ENCODE measurements around the gene SLC17A1.

Gene SLC17A1

GRCh38 chr6:25831532-25832306 lies at the start of gene SLC17A1:
Gene SLC17A1 (minus strand): TSS chr6:25832052. CDS start chr6:25830557, 1,495 bp downstream.
- Histone ChIP-seq H3K4me3 (ENCODE audit: low read depth in 1 of 2, low read length in 2 of 2) (no peak within 1 kb of the TSS), H3K4me1 (ENCODE audit: control insufficient read depth in 1 of 2, insufficient read depth in 2 of 2, low read length in 2 of 2) (peaks cover 5 to 7% of the 10 kb centered on the region in 2 donors), H3K36me3 (ENCODE audit: control insufficient read depth in 1 of 2, insufficient read depth in 2 of 2, low read length in 2 of 2) (no peaks in the 10 kb centered on the region), H3K9ac (ENCODE audit: low read depth in 1 of 2, low read length in 2 of 2) (no peak within 1 kb of the TSS), H3K27ac (ENCODE audit: low read depth, low read length) (no peak within 1 kb of the TSS), H3K27me3 (ENCODE audit: control insufficient read depth in 1 of 2, insufficient read depth in 2 of 2, low read length in 2 of 2) (no peaks in the 10 kb centered on the region), H3K9me3 (ENCODE audit: control insufficient read depth in 1 of 2, low read length in 2 of 2) (no peaks in the 10 kb centered on the region)

GRCh38 chr6:25880601-25881000 lies 48.7 kb upstream of the SLC17A1 start:
- no peaks in the 10 kb centered on the region for H3K4me1 ChIP-seq (ENCODE audit: control insufficient read depth in 1 of 2, insufficient read depth in 2 of 2, low read length in 2 of 2)
- no peaks in the 10 kb centered on the region for H3K9me3 ChIP-seq (ENCODE audit: control insufficient read depth in 1 of 2, low read length in 2 of 2)
- H3K36me3 ChIP-seq (ENCODE audit: control insufficient read depth in 1 of 2, insufficient read depth in 2 of 2, low read length in 2 of 2), result no peaks in the 10 kb centered on the region
- peaks cover 0 to 5% of the 10 kb centered on the region in 2 donors for H3K27me3 ChIP-seq (ENCODE audit: control insufficient read depth in 1 of 2, insufficient read depth in 2 of 2, low read length in 2 of 2)
- H3K4me3 ChIP-seq (ENCODE audit: low read depth in 1 of 2, low read length in 2 of 2), result no peak overlapping the region
- no peak overlapping the region for H3K27ac ChIP-seq (ENCODE audit: low read depth, low read length)
- no peak overlapping the region for H3K9ac ChIP-seq (ENCODE audit: low read depth in 1 of 2, low read length in 2 of 2)

GRCh38 chr6:25878721-25879322 lies 47.0 kb upstream of the SLC17A1 start:
- Histone ChIP-seq H3K27me3 (ENCODE audit: control insufficient read depth in 1 of 2, insufficient read depth in 2 of 2, low read length in 2 of 2) (peaks cover 0 to 5% of the 10 kb centered on the region in 2 donors), H3K4me3 (ENCODE audit: low read depth in 1 of 2, low read length in 2 of 2) (no peak overlapping the region), H3K4me1 (ENCODE audit: control insufficient read depth in 1 of 2, insufficient read depth in 2 of 2, low read length in 2 of 2) (no peaks in the 10 kb centered on the region), H3K9ac (ENCODE audit: low read depth in 1 of 2, low read length in 2 of 2) (no peak overlapping the region), H3K9me3 (ENCODE audit: control insufficient read depth in 1 of 2, low read length in 2 of 2) (no peaks in the 10 kb centered on the region), H3K27ac (ENCODE audit: low read depth, low read length) (no peak overlapping the region), H3K36me3 (ENCODE audit: control insufficient read depth in 1 of 2, insufficient read depth in 2 of 2, low read length in 2 of 2) (no peaks in the 10 kb centered on the region)

GRCh38 chr6:25875926-25876602 lies 44.2 kb upstream of the SLC17A1 start:
- Histone ChIP-seq H3K4me3 (ENCODE audit: low read depth in 1 of 2, low read length in 2 of 2) (no peak overlapping the region), H3K27ac (ENCODE audit: low read depth, low read length) (no peak overlapping the region), H3K9ac (ENCODE audit: low read depth in 1 of 2, low read length in 2 of 2) (no peak overlapping the region), H3K36me3 (ENCODE audit: control insufficient read depth in 1 of 2, insufficient read depth in 2 of 2, low read length in 2 of 2) (no peaks in the 10 kb centered on the region), H3K4me1 (ENCODE audit: control insufficient read depth in 1 of 2, insufficient read depth in 2 of 2, low read length in 2 of 2) (no peaks in the 10 kb centered on the region), H3K27me3 (ENCODE audit: control insufficient read depth in 1 of 2, insufficient read depth in 2 of 2, low read length in 2 of 2) (peaks cover 0 to 5% of the 10 kb centered on the region in 2 donors), H3K9me3 (ENCODE audit: control insufficient read depth in 1 of 2, low read length in 2 of 2) (no peaks in the 10 kb centered on the region)

GRCh38 chr6:25875563-25875905 lies 43.7 kb upstream of the SLC17A1 start:
- Histone ChIP-seq H3K4me1 (ENCODE audit: control insufficient read depth in 1 of 2, insufficient read depth in 2 of 2, low read length in 2 of 2) (no peaks in the 10 kb centered on the region), H3K9ac (ENCODE audit: low read depth in 1 of 2, low read length in 2 of 2) (no peak overlapping the region)

GRCh38 chr6:25874822-25875562 lies 43.1 kb upstream of the SLC17A1 start:
- Histone ChIP-seq H3K27ac (ENCODE audit: low read depth, low read length) (no peak overlapping the region), H3K4me1 (ENCODE audit: control insufficient read depth in 1 of 2, insufficient read depth in 2 of 2, low read length in 2 of 2) (no peaks in the 10 kb centered on the region), H3K4me3 (ENCODE audit: low read depth in 1 of 2, low read length in 2 of 2) (no peak overlapping the region), H3K36me3 (ENCODE audit: control insufficient read depth in 1 of 2, insufficient read depth in 2 of 2, low read length in 2 of 2) (no peaks in the 10 kb centered on the region), H3K9ac (ENCODE audit: low read depth in 1 of 2, low read length in 2 of 2) (no peak overlapping the region), H3K9me3 (ENCODE audit: control insufficient read depth in 1 of 2, low read length in 2 of 2) (no peaks in the 10 kb centered on the region), H3K27me3 (ENCODE audit: control insufficient read depth in 1 of 2, insufficient read depth in 2 of 2, low read length in 2 of 2) (peaks cover 0 to 5% of the 10 kb centered on the region in 2 donors)

More at GRCh38 chr6:25875563-25875905, 43.7 kb upstream of the SLC17A1 start:
- H3K27ac ChIP-seq (ENCODE audit: low read depth, low read length), result no peak overlapping the region
- H3K4me3 ChIP-seq (ENCODE audit: low read depth in 1 of 2, low read length in 2 of 2), result no peak overlapping the region
- H3K27me3 ChIP-seq (ENCODE audit: control insufficient read depth in 1 of 2, insufficient read depth in 2 of 2, low read length in 2 of 2), result peaks cover 0 to 5% of the 10 kb centered on the region in 2 donors
- H3K9me3 ChIP-seq (ENCODE audit: control insufficient read depth in 1 of 2, low read length in 2 of 2), result no peaks in the 10 kb centered on the region
- H3K36me3 ChIP-seq (ENCODE audit: control insufficient read depth in 1 of 2, insufficient read depth in 2 of 2, low read length in 2 of 2), result no peaks in the 10 kb centered on the region

- H3K36me3 ChIP-seq (ENCODE audit: control insufficient read depth in 1 of 2, insufficient read depth in 2 of 2, low read length in 2 of 2), result no peaks in the 10 kb centered on the region
- H3K9ac ChIP-seq (ENCODE audit: low read depth in 1 of 2, low read length in 2 of 2), result no peak within 1 kb of the TSS
Observed at GRCh38 chr6:25874118-25874517, 42.3 kb upstream of the SLC17A1 start, which contains the start of gene SLC17A3. Gene SLC17A3 (minus strand): TSS chr6:25874243. CDS start chr6:25868387, 5,856 bp downstream.

GRCh38 chr6:25872814-25873213 lies 41.0 kb upstream of the SLC17A1 start:
- H3K4me3 ChIP-seq (ENCODE audit: low read depth in 1 of 2, low read length in 2 of 2), result no peak overlapping the region
- H3K36me3 ChIP-seq (ENCODE audit: control insufficient read depth in 1 of 2, insufficient read depth in 2 of 2, low read length in 2 of 2), result no peaks in the 10 kb centered on the region
- peaks cover 0 to 5% of the 10 kb centered on the region in 2 donors for H3K27me3 ChIP-seq (ENCODE audit: control insufficient read depth in 1 of 2, insufficient read depth in 2 of 2, low read length in 2 of 2)
- H3K9me3 ChIP-seq (ENCODE audit: control insufficient read depth in 1 of 2, low read length in 2 of 2), result no peaks in the 10 kb centered on the region
- H3K27ac ChIP-seq (ENCODE audit: low read depth, low read length), result no peak overlapping the region
- H3K9ac ChIP-seq (ENCODE audit: low read depth in 1 of 2, low read length in 2 of 2), result no peak overlapping the region
- H3K4me1 ChIP-seq (ENCODE audit: control insufficient read depth in 1 of 2, insufficient read depth in 2 of 2, low read length in 2 of 2), result no peaks in the 10 kb centered on the region

More at GRCh38 chr6:25874118-25874517, 42.3 kb upstream of the SLC17A1 start, which contains the start of gene SLC17A3:
- Histone ChIP-seq H3K27me3 (ENCODE audit: control insufficient read depth in 1 of 2, insufficient read depth in 2 of 2, low read length in 2 of 2) (peaks cover 0 to 5% of the 10 kb centered on the region in 2 donors), H3K4me1 (ENCODE audit: control insufficient read depth in 1 of 2, insufficient read depth in 2 of 2, low read length in 2 of 2) (no peaks in the 10 kb centered on the region), H3K9me3 (ENCODE audit: control insufficient read depth in 1 of 2, low read length in 2 of 2) (no peaks in the 10 kb centered on the region), H3K4me3 (ENCODE audit: low read depth in 1 of 2, low read length in 2 of 2) (no peak within 1 kb of the TSS), H3K27ac (ENCODE audit: low read depth, low read length) (no peak within 1 kb of the TSS)

GRCh38 chr6:25869840-25870239 lies 38.0 kb upstream of the SLC17A1 start:
- no peak overlapping the region for H3K9ac ChIP-seq (ENCODE audit: low read depth in 1 of 2, low read length in 2 of 2)
- no peaks in the 10 kb centered on the region for H3K27me3 ChIP-seq (ENCODE audit: control insufficient read depth in 1 of 2, insufficient read depth in 2 of 2, low read length in 2 of 2)
- no peaks in the 10 kb centered on the region for H3K4me1 ChIP-seq (ENCODE audit: control insufficient read depth in 1 of 2, insufficient read depth in 2 of 2, low read length in 2 of 2)
- H3K9me3 ChIP-seq (ENCODE audit: control insufficient read depth in 1 of 2, low read length in 2 of 2), result no peaks in the 10 kb centered on the region
- H3K27ac ChIP-seq (ENCODE audit: low read depth, low read length), result no peak overlapping the region
- H3K4me3 ChIP-seq (ENCODE audit: low read depth in 1 of 2, low read length in 2 of 2), result no peak overlapping the region
- no peaks in the 10 kb centered on the region for H3K36me3 ChIP-seq (ENCODE audit: control insufficient read depth in 1 of 2, insufficient read depth in 2 of 2, low read length in 2 of 2)

Data from duodenal mucosa (tissue), 2 donors.